HEK293 (cell line): ENCODE results near the gene ARIH2.

Experiments used
- CTCF ChIA-PET: fragments of 350-600 bp; formaldehyde crosslinking; extraction: SDS; loops from one replicate; lab custom pipeline; 2021; ENCODE audit warnings: antibody characterized with exemption; lab: Yijun Ruan, JAX
- POLR2A ChIA-PET: fragments of 300-600 bp; formaldehyde crosslinking; extraction: SDS; loops from one replicate; lab custom pipeline; 2020; ENCODE audit warnings: antibody characterized with exemption, inconsistent platforms; lab: Yijun Ruan, JAX
- H3K27ac ChIP-seq: fragments of 200-500 bp; sonication (Bioruptor generic); 2 replicates; pipeline ENCODE4 v1.5.1; 2014; ENCODE audit warnings: low read depth, low read length, control low read depth, inconsistent platforms; ENCODE audit errors: extremely low read depth
- H3K36me3 ChIP-seq, 2 experiments: fragments of 200-500 bp in 1 of 2; sonication (Bioruptor generic) in 1 of 2; 1 replicate in 1 of 2; 2 replicates in 1 of 2; pipeline ENCODE4 v1.5.1; 2014 to 2017; ENCODE audit warnings: inconsistent platforms in 2 of 2, low read length in 2 of 2; ENCODE audit not compliant: control insufficient read depth in 2 of 2, insufficient read depth in 1 of 2
- H3K4me1 ChIP-seq: fragments of 200-500 bp; sonication (Bioruptor generic); 2 replicates; pipeline ENCODE4 v1.5.1; 2014; ENCODE audit warnings: mild to moderate bottlenecking, low read length, inconsistent platforms; ENCODE audit not compliant: control insufficient read depth, insufficient read depth
- H3K4me3 ChIP-seq: 2 replicates; pipeline ENCODE4 v1.5.1; 2011; ENCODE audit warnings: low read depth, mild to moderate bottlenecking, control low read depth, low read length, moderate library complexity
- H3K9me3 ChIP-seq: fragments of 200-500 bp; sonication (Bioruptor generic); 2 replicates; pipeline ENCODE4 v1.5.1; 2014; ENCODE audit warnings: low read depth, low read length, inconsistent platforms; ENCODE audit not compliant: control insufficient read depth, insufficient read depth
- GFI1B ChIP-seq: fragments of 450-650 bp; formaldehyde crosslinking; IDR thresholded peaks from 2 replicates; pipeline ENCODE4 v1.5.1; 2016; ENCODE audit warnings: missing biosample characterization, missing genetic modification characterization
- GLIS2 ChIP-seq: fragments of 450-650 bp; formaldehyde crosslinking; IDR thresholded peaks from 2 replicates; pipeline ENCODE4 v1.5.1; 2016; ENCODE audit warnings: missing biosample characterization, missing genetic modification characterization
- KLF9 ChIP-seq: fragments of 450-650 bp; formaldehyde crosslinking; IDR thresholded peaks from 2 replicates; pipeline ENCODE4 v1.5.1; 2016; ENCODE audit warnings: missing biosample characterization, missing genetic modification characterization, low read depth
- WT1 ChIP-seq: fragments of 450-650 bp; formaldehyde crosslinking; IDR thresholded peaks from 2 replicates; pipeline ENCODE4 v1.5.1; 2016; ENCODE audit warnings: missing biosample characterization, missing genetic modification characterization
- ZBTB21 ChIP-seq: fragments of 450-650 bp; formaldehyde crosslinking; IDR thresholded peaks from 2 replicates; pipeline ENCODE4 v1.5.1; 2017; ENCODE audit warnings: missing biosample characterization, missing genetic modification characterization
- ZFP3 ChIP-seq: fragments of 450-650 bp; formaldehyde crosslinking; IDR thresholded peaks from 2 replicates; pipeline ENCODE4 v1.5.1; 2016; ENCODE audit warnings: low read depth, missing biosample characterization, missing genetic modification characterization
- ZFP41 ChIP-seq: fragments of 450-650 bp; formaldehyde crosslinking; IDR thresholded peaks from 2 replicates; pipeline ENCODE4 v1.5.1; 2016; ENCODE audit warnings: missing biosample characterization, missing genetic modification characterization, borderline replicate concordance
- ZNF132 ChIP-seq: fragments of 450-650 bp; formaldehyde crosslinking; IDR thresholded peaks from 2 replicates; pipeline ENCODE4 v1.5.1; 2017; ENCODE audit warnings: missing biosample characterization, missing genetic modification characterization, borderline replicate concordance
- ZNF157 ChIP-seq: fragments of 450-650 bp; formaldehyde crosslinking; IDR thresholded peaks from 2 replicates; pipeline ENCODE4 v1.5.1; 2016; ENCODE audit warnings: missing biosample characterization, missing genetic modification characterization
- ZNF16 ChIP-seq: fragments of 450-650 bp; formaldehyde crosslinking; IDR thresholded peaks from 2 replicates; pipeline ENCODE4 v1.5.1; 2016; ENCODE audit warnings: low read depth, missing biosample characterization, missing genetic modification characterization
- ZNF223 ChIP-seq: fragments of 450-650 bp; formaldehyde crosslinking; IDR thresholded peaks from 2 replicates; pipeline ENCODE4 v1.5.1; 2016; ENCODE audit warnings: missing biosample characterization, missing genetic modification characterization
- ZNF302 ChIP-seq: fragments of 450-650 bp; formaldehyde crosslinking; IDR thresholded peaks from 2 replicates; pipeline ENCODE4 v1.5.1; 2016; ENCODE audit warnings: missing biosample characterization, missing genetic modification characterization, low read depth
- ZNF341 ChIP-seq: fragments of 450-650 bp; formaldehyde crosslinking; IDR thresholded peaks from 2 replicates; pipeline ENCODE4; 2016; ENCODE audit warnings: low read depth, missing biosample characterization, missing genetic modification characterization
- ZNF416 ChIP-seq: fragments of 450-650 bp; formaldehyde crosslinking; IDR thresholded peaks from 2 replicates; pipeline ENCODE4 v1.5.1; 2016; ENCODE audit warnings: missing biosample characterization, missing genetic modification characterization
- ZNF501 ChIP-seq: fragments of 450-650 bp; formaldehyde crosslinking; IDR thresholded peaks from 2 replicates; pipeline ENCODE4 v1.5.1; 2016; ENCODE audit warnings: missing biosample characterization, missing genetic modification characterization
- ZNF521 ChIP-seq: fragments of 450-650 bp; formaldehyde crosslinking; IDR thresholded peaks from 2 replicates; pipeline ENCODE4 v1.5.1; 2017; ENCODE audit warnings: missing biosample characterization, mild to moderate bottlenecking, missing genetic modification characterization
- ZNF530 ChIP-seq: fragments of 450-650 bp; formaldehyde crosslinking; IDR thresholded peaks from 2 replicates; pipeline ENCODE4 v1.5.1; 2016; ENCODE audit warnings: low read depth, missing biosample characterization, missing genetic modification characterization
- ZNF571 ChIP-seq: fragments of 450-650 bp; formaldehyde crosslinking; IDR thresholded peaks from 2 replicates; pipeline ENCODE4 v1.5.0; 2017; ENCODE audit warnings: missing biosample characterization, missing genetic modification characterization
- ZNF626 ChIP-seq: fragments of 450-650 bp; sonication (Bioruptor Pico); formaldehyde crosslinking; IDR thresholded peaks from 2 replicates; pipeline ENCODE4 v1.5.1; 2018; ENCODE audit warnings: missing biosample characterization, missing genetic modification characterization, inconsistent platforms
- ZNF654 ChIP-seq: fragments of 450-650 bp; formaldehyde crosslinking; IDR thresholded peaks from 2 replicates; pipeline ENCODE4 v1.5.1; 2016; ENCODE audit warnings: low read depth, missing biosample characterization, missing genetic modification characterization
- ZNF747 ChIP-seq: fragments of 450-650 bp; formaldehyde crosslinking; IDR thresholded peaks from 2 replicates; pipeline ENCODE4 v1.5.1; 2016; ENCODE audit warnings: missing biosample characterization, missing genetic modification characterization
- ZNF792 ChIP-seq: fragments of 450-650 bp; formaldehyde crosslinking; IDR thresholded peaks from 2 replicates; pipeline ENCODE4 v1.5.1; 2016; ENCODE audit warnings: missing biosample characterization, missing genetic modification characterization
- ZNF830 ChIP-seq: fragments of 450-650 bp; IDR thresholded peaks from 2 replicates; pipeline ENCODE4 v1.5.0; 2018; ENCODE audit warnings: missing biosample characterization, missing genetic modification characterization, low read depth, mild to moderate bottlenecking, moderate library complexity
- ZSCAN16 ChIP-seq: fragments of 450-650 bp; formaldehyde crosslinking; IDR thresholded peaks from 2 replicates; pipeline ENCODE4 v1.5.1; 2016; ENCODE audit warnings: missing biosample characterization, missing genetic modification characterization
- TF ChIP-seq, protein P1 (sequence below): fragments of 450-650 bp; formaldehyde crosslinking; IDR thresholded peaks from 2 replicates; pipeline ENCODE4 v1.5.1; 2017; ENCODE audit warnings: missing biosample characterization, missing genetic modification characterization
- TF ChIP-seq, protein P2 (sequence below): fragments of 450-650 bp; formaldehyde crosslinking; IDR thresholded peaks from 2 replicates; pipeline ENCODE4 v1.5.1; 2016; ENCODE audit warnings: missing biosample characterization, missing genetic modification characterization
- TF ChIP-seq, protein P3 (sequence below): fragments of 450-650 bp; formaldehyde crosslinking; conservative IDR thresholded peaks from 2 replicates; pipeline ENCODE4 v1.5.1; 2016; ENCODE audit warnings: low read depth, missing biosample characterization, missing genetic modification characterization

The ARIH2 gene

DNA sequence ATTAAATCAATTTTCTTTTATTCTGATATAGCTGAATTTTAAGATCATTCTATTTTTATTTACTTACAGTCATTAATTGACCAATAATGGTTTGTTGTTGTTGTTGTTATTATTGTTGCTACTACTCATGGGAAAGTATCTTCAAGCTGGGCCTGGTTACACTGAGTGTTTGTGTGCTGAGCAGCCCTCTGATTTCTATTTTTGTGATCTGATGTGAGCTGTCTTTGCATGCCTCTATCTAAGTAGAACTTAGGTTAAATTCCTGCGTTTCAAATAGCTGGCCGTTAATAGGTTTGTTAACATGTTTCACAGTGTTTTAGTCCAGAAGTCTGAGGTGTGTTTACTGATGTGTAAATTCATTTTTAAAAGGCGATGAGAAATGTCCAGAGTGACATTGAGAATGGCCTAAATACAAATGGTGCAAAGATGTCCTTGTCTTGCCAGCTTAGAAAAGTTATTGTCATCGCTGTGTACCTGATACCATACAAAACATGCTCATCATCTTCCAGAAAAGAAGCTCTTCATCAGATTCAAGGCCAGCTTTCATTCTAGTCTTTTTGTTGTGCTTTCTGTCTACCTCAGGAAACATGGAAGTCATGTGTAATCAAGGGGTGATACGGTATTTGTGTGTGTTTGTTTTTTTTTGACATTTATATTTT lies 15.8 kb downstream of the ARIH2 start:
- CTCF ChIA-PET = no interaction called here
- H3K4me1 ChIP-seq = peaks cover 3% of the 10 kb centered on the region; the same call in 1 of the 2 replicates
- H3K4me3 ChIP-seq = no peak overlapping the region
- H3K9me3 ChIP-seq = no peaks in the 10 kb centered on the region
- H3K27ac ChIP-seq = no peak overlapping the region
- POLR2A ChIA-PET = interaction anchor here (0.6 kb wide), 1 partner anchor 30 kb away, joined by 3 read pairs; no protein-coding TSS in a partner anchor
- TF ChIP-seq ZNF626 (tag by site-specific recombination) (no peak), ZNF132 (tag by site-specific recombination) (no peak), ZNF654 (tag by site-specific recombination) (no peak), ZNF830 (tag by site-specific recombination) (no peak), ZFP41 (tag by site-specific recombination) (no peak), ZNF157 (tag by site-specific recombination) (no peak), ZNF521 (tag by site-specific recombination) (no peak), ZNF747 (tag by site-specific recombination) (no peak), ZNF302 (tag by site-specific recombination) (no peak), ZNF530 (tag by site-specific recombination) (no peak), ZNF792 (tag by site-specific recombination) (no peak)
- TF ChIP-seq, protein P1, sequence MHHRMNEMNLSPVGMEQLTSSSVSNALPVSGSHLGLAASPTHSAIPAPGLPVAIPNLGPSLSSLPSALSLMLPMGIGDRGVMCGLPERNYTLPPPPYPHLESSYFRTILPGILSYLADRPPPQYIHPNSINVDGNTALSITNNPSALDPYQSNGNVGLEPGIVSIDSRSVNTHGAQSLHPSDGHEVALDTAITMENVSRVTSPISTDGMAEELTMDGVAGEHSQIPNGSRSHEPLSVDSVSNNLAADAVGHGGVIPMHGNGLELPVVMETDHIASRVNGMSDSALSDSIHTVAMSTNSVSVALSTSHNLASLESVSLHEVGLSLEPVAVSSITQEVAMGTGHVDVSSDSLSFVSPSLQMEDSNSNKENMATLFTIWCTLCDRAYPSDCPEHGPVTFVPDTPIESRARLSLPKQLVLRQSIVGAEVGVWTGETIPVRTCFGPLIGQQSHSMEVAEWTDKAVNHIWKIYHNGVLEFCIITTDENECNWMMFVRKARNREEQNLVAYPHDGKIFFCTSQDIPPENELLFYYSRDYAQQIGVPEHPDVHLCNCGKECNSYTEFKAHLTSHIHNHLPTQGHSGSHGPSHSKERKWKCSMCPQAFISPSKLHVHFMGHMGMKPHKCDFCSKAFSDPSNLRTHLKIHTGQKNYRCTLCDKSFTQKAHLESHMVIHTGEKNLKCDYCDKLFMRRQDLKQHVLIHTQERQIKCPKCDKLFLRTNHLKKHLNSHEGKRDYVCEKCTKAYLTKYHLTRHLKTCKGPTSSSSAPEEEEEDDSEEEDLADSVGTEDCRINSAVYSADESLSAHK (tag by site-specific recombination) = no peak
- TF ChIP-seq, all 188 proteins: peak for 0
- peaks cover 3 to 56% of the 10 kb centered on the region in 2 experiments; a peak in 2 of 3 replicates for H3K36me3 ChIP-seq

DNA sequence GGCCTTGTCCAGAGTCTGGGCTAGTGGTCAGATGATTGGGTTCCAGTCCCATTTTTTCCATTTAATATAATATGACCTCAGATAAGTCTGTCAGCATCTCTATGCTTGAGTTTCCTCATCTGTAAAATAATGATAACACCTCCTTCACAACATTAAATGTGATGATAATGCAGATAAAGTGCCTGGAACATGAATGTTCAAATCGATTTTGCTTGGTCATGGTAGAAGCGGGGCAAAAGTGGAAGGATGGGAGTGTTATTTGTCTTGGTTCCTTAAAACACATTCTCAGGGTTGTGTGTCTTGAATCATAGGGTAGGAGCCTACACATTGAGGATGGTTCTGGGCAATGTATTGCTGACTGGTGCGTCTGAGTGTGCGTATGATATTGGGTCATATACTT lies 16.9 kb downstream of the ARIH2 start:
- Histone ChIP-seq H3K4me1 (no peaks in the 10 kb centered on the region), H3K36me3 (peaks cover 0 to 47% of the 10 kb centered on the region in 2 experiments; a peak in 2 of 3 replicates)

More for the DNA sequence above, 16.9 kb downstream of the ARIH2 start:
- POLR2A ChIA-PET = no interaction called here
- Histone ChIP-seq H3K27ac (no peak overlapping the region), H3K4me3 (no peak overlapping the region), H3K9me3 (no peaks in the 10 kb centered on the region)
- no peak for TF ChIP-seq KLF9 (tag by site-specific recombination)
- TF ChIP-seq, protein P2, sequence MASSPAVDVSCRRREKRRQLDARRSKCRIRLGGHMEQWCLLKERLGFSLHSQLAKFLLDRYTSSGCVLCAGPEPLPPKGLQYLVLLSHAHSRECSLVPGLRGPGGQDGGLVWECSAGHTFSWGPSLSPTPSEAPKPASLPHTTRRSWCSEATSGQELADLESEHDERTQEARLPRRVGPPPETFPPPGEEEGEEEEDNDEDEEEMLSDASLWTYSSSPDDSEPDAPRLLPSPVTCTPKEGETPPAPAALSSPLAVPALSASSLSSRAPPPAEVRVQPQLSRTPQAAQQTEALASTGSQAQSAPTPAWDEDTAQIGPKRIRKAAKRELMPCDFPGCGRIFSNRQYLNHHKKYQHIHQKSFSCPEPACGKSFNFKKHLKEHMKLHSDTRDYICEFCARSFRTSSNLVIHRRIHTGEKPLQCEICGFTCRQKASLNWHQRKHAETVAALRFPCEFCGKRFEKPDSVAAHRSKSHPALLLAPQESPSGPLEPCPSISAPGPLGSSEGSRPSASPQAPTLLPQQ (tag by site-specific recombination) = no peak
- TF ChIP-seq ZNF341 (tag by site-specific recombination) = no peak
- no peak for TF ChIP-seq ZNF223
- no peak for TF ChIP-seq ZSCAN16 (tag by site-specific recombination)
- no peak for TF ChIP-seq GFI1B (tag by site-specific recombination)
- no peak for TF ChIP-seq ZBTB21
- no peak for TF ChIP-seq ZNF747 (tag by site-specific recombination)
- no peak for TF ChIP-seq ZNF157 (tag by site-specific recombination)
- no peak for TF ChIP-seq GLIS2 (tag by site-specific recombination)
- no peak for TF ChIP-seq ZFP3
- no peak for TF ChIP-seq ZNF501 (tag by site-specific recombination)
- TF ChIP-seq, protein P3, sequence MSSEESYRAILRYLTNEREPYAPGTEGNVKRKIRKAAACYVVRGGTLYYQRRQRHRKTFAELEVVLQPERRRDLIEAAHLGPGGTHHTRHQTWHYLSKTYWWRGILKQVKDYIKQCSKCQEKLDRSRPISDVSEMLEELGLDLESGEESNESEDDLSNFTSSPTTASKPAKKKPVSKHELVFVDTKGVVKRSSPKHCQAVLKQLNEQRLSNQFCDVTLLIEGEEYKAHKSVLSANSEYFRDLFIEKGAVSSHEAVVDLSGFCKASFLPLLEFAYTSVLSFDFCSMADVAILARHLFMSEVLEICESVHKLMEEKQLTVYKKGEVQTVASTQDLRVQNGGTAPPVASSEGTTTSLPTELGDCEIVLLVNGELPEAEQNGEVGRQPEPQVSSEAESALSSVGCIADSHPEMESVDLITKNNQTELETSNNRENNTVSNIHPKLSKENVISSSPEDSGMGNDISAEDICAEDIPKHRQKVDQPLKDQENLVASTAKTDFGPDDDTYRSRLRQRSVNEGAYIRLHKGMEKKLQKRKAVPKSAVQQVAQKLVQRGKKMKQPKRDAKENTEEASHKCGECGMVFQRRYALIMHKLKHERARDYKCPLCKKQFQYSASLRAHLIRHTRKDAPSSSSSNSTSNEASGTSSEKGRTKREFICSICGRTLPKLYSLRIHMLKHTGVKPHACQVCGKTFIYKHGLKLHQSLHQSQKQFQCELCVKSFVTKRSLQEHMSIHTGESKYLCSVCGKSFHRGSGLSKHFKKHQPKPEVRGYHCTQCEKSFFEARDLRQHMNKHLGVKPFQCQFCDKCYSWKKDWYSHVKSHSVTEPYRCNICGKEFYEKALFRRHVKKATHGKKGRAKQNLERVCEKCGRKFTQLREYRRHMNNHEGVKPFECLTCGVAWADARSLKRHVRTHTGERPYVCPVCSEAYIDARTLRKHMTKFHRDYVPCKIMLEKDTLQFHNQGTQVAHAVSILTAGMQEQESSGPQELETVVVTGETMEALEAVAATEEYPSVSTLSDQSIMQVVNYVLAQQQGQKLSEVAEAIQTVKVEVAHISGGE (tag by site-specific recombination) = no peak
- no peak for TF ChIP-seq ZNF571 (tag by site-specific recombination)
- TF ChIP-seq WT1 (tag by site-specific recombination) = no peak
- TF ChIP-seq ZNF416 (tag by site-specific recombination) = no peak
- TF ChIP-seq ZNF530 (tag by site-specific recombination) = no peak
- TF ChIP-seq ZNF16 (tag by site-specific recombination) = no peak
- CTCF ChIA-PET = no interaction called here
